ENCODE data around the gene TMBIM1.
"Not testable (repeated sequence)": the region's sequence is repeated elsewhere in the genome, so short reads cannot be mapped to it uniquely, and the experiment has no call there.

TMBIM1 gene

GRCh38 chr2:218291318-218292047 lies 820 bp downstream of the TMBIM1 start:
- DNase-seq (ENCODE audit: low read depth), result no peak

- no peak for DNase-seq (ENCODE audit: low read depth)
Measured at GRCh38 chr2:218290316-218291261, 1.7 kb downstream of the TMBIM1 start.

GRCh38 chr2:218289639-218290315 lies 2.5 kb downstream of the TMBIM1 start:
- no peak for DNase-seq (ENCODE audit: low read depth)

- peak; percentile 71 for DNase-seq (ENCODE audit: low read depth)
Measured at GRCh38 chr2:218286570-218287459, 5.5 kb downstream of the TMBIM1 start.

- no peak for DNase-seq (ENCODE audit: low read depth)
Measured at GRCh38 chr2:218285604-218286003, 6.7 kb downstream of the TMBIM1 start.

- no peak for DNase-seq (ENCODE audit: low read depth)
Measured at GRCh38 chr2:218284106-218284811, 8.0 kb downstream of the TMBIM1 start.

- no peak for DNase-seq (ENCODE audit: low read depth)
Measured at GRCh38 chr2:218282173-218282991, 9.9 kb downstream of the TMBIM1 start.

- no peak for DNase-seq (ENCODE audit: low read depth)
Measured at GRCh38 chr2:218281449-218281848, 10.9 kb downstream of the TMBIM1 start.

- DNase-seq (ENCODE audit: low read depth), result no peak
Measured at GRCh38 chr2:218280260-218280870, 11.9 kb downstream of the TMBIM1 start.

- DNase-seq (ENCODE audit: low read depth), result no peak
Measured at GRCh38 chr2:218278531-218279360, 13.6 kb downstream of the TMBIM1 start.

GRCh38 chr2:218277921-218278320 lies 14.4 kb downstream of the TMBIM1 start:
- no peak for DNase-seq (ENCODE audit: low read depth)

GRCh38 chr2:218276986-218277755 lies 15.1 kb downstream of the TMBIM1 start:
- DNase-seq (ENCODE audit: low read depth), result no peak

- DNase-seq (ENCODE audit: low read depth), result no peak
Measured at GRCh38 chr2:218275371-218276072, 16.8 kb downstream of the TMBIM1 start.

- DNase-seq (ENCODE audit: low read depth), result no peak
Measured at GRCh38 chr2:218274586-218274985, 17.7 kb downstream of the TMBIM1 start.

- no peak for DNase-seq (ENCODE audit: low read depth)
Measured at GRCh38 chr2:218273908-218274249, 18.4 kb downstream of the TMBIM1 start.

- DNase-seq (ENCODE audit: low read depth), result not testable (repeated sequence)
Measured at GRCh38 chr2:218273214-218273907, 18.9 kb downstream of the TMBIM1 start.

All from stimulated activated CD8-positive, alpha-beta memory T cell treated with anti-CD3 and anti-CD28 coated beads, Interleukin-12 subunit alpha, Interleukin-12 subunit beta, amount 100 ng/mL, for 1 hour (primary cell).